Measurements from ENCODE around the gene SPIN1.

DNA sequence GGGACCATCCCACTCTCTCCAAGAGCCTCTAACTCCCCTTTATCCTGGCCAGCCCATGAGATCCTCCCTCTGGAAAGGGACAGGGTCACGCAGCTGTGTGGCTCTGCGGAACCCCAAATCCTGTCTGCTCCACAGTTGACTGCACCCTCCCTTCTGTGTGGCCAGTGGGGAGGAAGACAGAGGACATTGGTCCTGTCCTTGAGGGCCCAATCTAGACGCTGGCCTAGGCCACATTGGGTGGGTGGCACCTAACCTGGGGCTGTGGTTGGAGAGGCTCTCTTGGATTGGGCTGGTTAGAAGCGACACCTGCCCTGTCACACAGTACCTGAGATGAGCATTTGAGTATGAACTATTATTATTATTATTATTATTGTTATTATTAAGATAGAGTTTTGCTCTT lies 134.1 kb downstream of the SPIN1 start:
- TF ChIP-seq, protein P1, sequence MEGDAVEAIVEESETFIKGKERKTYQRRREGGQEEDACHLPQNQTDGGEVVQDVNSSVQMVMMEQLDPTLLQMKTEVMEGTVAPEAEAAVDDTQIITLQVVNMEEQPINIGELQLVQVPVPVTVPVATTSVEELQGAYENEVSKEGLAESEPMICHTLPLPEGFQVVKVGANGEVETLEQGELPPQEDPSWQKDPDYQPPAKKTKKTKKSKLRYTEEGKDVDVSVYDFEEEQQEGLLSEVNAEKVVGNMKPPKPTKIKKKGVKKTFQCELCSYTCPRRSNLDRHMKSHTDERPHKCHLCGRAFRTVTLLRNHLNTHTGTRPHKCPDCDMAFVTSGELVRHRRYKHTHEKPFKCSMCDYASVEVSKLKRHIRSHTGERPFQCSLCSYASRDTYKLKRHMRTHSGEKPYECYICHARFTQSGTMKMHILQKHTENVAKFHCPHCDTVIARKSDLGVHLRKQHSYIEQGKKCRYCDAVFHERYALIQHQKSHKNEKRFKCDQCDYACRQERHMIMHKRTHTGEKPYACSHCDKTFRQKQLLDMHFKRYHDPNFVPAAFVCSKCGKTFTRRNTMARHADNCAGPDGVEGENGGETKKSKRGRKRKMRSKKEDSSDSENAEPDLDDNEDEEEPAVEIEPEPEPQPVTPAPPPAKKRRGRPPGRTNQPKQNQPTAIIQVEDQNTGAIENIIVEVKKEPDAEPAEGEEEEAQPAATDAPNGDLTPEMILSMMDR (conservative IDR thresholded peaks at IDR 0.05; ENCODE audit: low read depth, low read length), result no peak
- TF ChIP-seq EZH2 (IDR thresholded peaks at IDR 0.05; ENCODE audit: low read length, unreplicated experiment), result no peak
